HTERT RPE-1 (cell line): ENCODE data around the gene GDF10.

Experiments
- in situ Hi-C: fragments of 300-500 bp; cut with MboI; formaldehyde crosslinking; loops from 4 replicates; pipeline ENCODE4 v1.14.3; 2020; ENCODE audit warnings: low sequenced_read_pairs

The GDF10 gene

GRCh38 chr10:47268696-47269095 lies 31.3 kb upstream of the GDF10 start:
- in situ Hi-C loops: no loop called here

- in situ Hi-C loops: no loop called here
Measured at GRCh38 chr10:47269294-47269693, 30.7 kb upstream of the GDF10 start.

GRCh38 chr10:47276071-47276470 lies 23.9 kb upstream of the GDF10 start:
- in situ Hi-C loops: no loop called here

- in situ Hi-C loops: no loop called here
Measured at GRCh38 chr10:47276576-47277351, 23.2 kb upstream of the GDF10 start.

- in situ Hi-C loops: no loop called here
Measured at GRCh38 chr10:47277352-47278151, 22.4 kb upstream of the GDF10 start.

- in situ Hi-C loops: no loop called here
Measured at GRCh38 chr10:47278152-47278473, 21.9 kb upstream of the GDF10 start.

GRCh38 chr10:47278720-47279119 lies 21.3 kb upstream of the GDF10 start:
- in situ Hi-C loops: no loop called here

- in situ Hi-C loops: no loop called here
Measured at GRCh38 chr10:47279276-47279675, 20.7 kb upstream of the GDF10 start.

GRCh38 chr10:47282005-47282656 lies 17.9 kb upstream of the GDF10 start:
- in situ Hi-C loops: no loop called here

GRCh38 chr10:47282657-47283018 lies 17.4 kb upstream of the GDF10 start:
- in situ Hi-C loops: no loop called here

GRCh38 chr10:47283101-47283630 lies 16.8 kb upstream of the GDF10 start:
- in situ Hi-C loops: no loop called here

- in situ Hi-C loops: no loop called here
Measured at GRCh38 chr10:47283848-47284247, 16.1 kb upstream of the GDF10 start.

- in situ Hi-C loops: no loop called here
Measured at GRCh38 chr10:47285381-47286115, 14.4 kb upstream of the GDF10 start.

GRCh38 chr10:47286116-47286505 lies 13.9 kb upstream of the GDF10 start:
- in situ Hi-C loops: no loop called here

GRCh38 chr10:47286591-47287315 lies 13.2 kb upstream of the GDF10 start:
- in situ Hi-C loops: no loop called here

- in situ Hi-C loops: no loop called here
Measured at GRCh38 chr10:47287365-47287802, 12.6 kb upstream of the GDF10 start.

GRCh38 chr10:47287805-47288204 lies 12.2 kb upstream of the GDF10 start:
- in situ Hi-C loops: no loop called here

- in situ Hi-C loops: no loop called here
Measured at GRCh38 chr10:47288236-47288635, 11.8 kb upstream of the GDF10 start.

GRCh38 chr10:47288916-47289495 lies 11.0 kb upstream of the GDF10 start:
- in situ Hi-C loops: no loop called here

- in situ Hi-C loops: no loop called here
Measured at GRCh38 chr10:47289921-47290320, 10.1 kb upstream of the GDF10 start.
